Activated CD4-positive, alpha-beta T cell treated with anti-CD3 and anti-CD28 coated beads for 36 hours (primary cell): ENCODE results near the gene EVC2. TPM values are rescaled to one million over a fixed set of nuclear protein-coding genes. Genes with fewer than 3 reads are reported as not detected.

Experiments used
- ATAC-seq: fragments of 200-7000 bp; cut with Tn5 transposase; one replicate; pipeline ENCODE4 v1.10.0; 2021; ENCODE audit warnings: mild to moderate bottlenecking, moderate library complexity
- CTCF ChIA-PET: fragments of 350-600 bp; sonication (Branson Sonifier 250); formaldehyde crosslinking; loops from one replicate; lab custom pipeline; 2021; ENCODE audit warnings: antibody characterized with exemption; lab: Charles Lee
- POLR2A ChIA-PET: fragments of 350-600 bp; sonication (Branson Sonifier 250); formaldehyde crosslinking; loops from one replicate; lab custom pipeline; 2021; ENCODE audit warnings: antibody characterized with exemption, inconsistent platforms; lab: Charles Lee
- DNase-seq: peaks from one replicate; pipeline ENCODE4 v3.0.0-alpha.2; 2020
- H3K27ac Mint-ChIP-seq: one replicate; pipeline ENCODE4 v1.8.0; 2021; ENCODE audit warnings: mixed read lengths
- H3K27me3 Mint-ChIP-seq: one replicate; pipeline ENCODE4 v1.8.0; 2021; ENCODE audit warnings: mixed read lengths
- H3K36me3 Mint-ChIP-seq: one replicate; pipeline ENCODE4 v1.8.0; 2021; ENCODE audit warnings: low read depth, mixed read lengths
- H3K4me1 Mint-ChIP-seq: one replicate; pipeline ENCODE4 v1.8.0; 2021; ENCODE audit warnings: mixed read lengths
- H3K4me3 Mint-ChIP-seq: one replicate; pipeline ENCODE4 v1.8.0; 2021; ENCODE audit warnings: mild to moderate bottlenecking, moderate library complexity, mixed read lengths
- H3K9me3 Mint-ChIP-seq: one replicate; pipeline ENCODE4 v1.8.0; 2021; ENCODE audit warnings: low read depth, mixed read lengths
- intact Hi-C, 2 experiments: fragments of 100-400 bp; cut with DNase I in 1 of 2; cut with micrococcal nuclease in 1 of 2; formaldehyde crosslinking; loops; one replicate each; pipeline versions ENCODE4 v1.14.2 to v1.15.1; 2022 to 2024; cut with DNase I, micrococcal nuclease
- total RNA-seq, 2 experiments: library from RNA; stranded (reverse); gene quantifications; one replicate each; pipeline ENCODE4 v1.2.3, GENCODE V29; 2021

Gene EVC2
- total RNA-seq, 2 experiments from 2014 or later = 0.48 to 0.65 TPM

DNA sequence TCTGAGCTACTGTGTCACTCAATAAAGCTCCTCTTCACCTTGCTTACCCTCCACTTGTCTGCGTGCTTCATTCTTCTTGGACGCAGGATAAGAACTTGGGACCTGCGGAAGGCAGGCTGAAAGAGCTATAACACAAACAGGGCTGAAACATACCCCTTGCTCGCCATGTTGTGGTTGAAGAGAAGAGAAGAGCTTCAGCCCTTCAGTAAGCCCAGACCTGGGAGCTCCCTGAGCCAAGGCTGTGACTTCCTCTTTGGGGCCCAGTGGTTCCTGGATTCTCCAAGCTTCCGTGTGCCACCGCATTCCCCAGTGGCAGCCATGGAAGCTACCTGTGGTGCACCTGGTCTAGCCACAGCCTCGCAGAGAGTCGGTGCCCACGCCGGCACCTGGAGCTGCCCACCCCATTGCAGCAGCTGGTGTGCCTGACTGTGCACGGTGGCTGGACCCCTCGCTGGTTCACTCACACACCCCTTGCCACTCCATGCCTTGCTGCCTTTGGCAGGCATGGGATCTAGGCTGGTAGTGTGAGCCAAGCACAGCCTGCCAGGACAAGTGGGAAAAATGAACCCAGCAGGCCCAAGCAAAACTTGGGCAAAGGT, 160.6 kb downstream of the EVC2 start:
- H3K4me3 Mint-ChIP-seq = no peak overlapping the region
- H3K36me3 Mint-ChIP-seq = no peaks in the 10 kb centered on the region
- H3K27ac Mint-ChIP-seq = no peak overlapping the region
- H3K4me1 Mint-ChIP-seq = no peaks in the 10 kb centered on the region
- ChIA-PET POLR2A (no interaction called here), CTCF (no interaction called here)
- DNase-seq (no peak), ATAC-seq (no peak)
- peaks cover 5% of the 10 kb centered on the region for H3K9me3 Mint-ChIP-seq
- intact Hi-C loops = no loop called here
- H3K27me3 Mint-ChIP-seq = peaks cover 5% of the 10 kb centered on the region

GRCh38 chr4:5545271-5545670, 163.1 kb downstream of the EVC2 start:
- Mint-ChIP-seq H3K4me3 (no peak overlapping the region), H3K4me1 (no peaks in the 10 kb centered on the region), H3K27ac (no peak overlapping the region), H3K36me3 (no peaks in the 10 kb centered on the region), H3K9me3 (peaks cover 5% of the 10 kb centered on the region), H3K27me3 (no peaks in the 10 kb centered on the region)
- ATAC-seq = no peak
- ChIA-PET CTCF (no interaction called here), POLR2A (no interaction called here)
- no peak for DNase-seq
- intact Hi-C loops = no loop called here

DNA sequence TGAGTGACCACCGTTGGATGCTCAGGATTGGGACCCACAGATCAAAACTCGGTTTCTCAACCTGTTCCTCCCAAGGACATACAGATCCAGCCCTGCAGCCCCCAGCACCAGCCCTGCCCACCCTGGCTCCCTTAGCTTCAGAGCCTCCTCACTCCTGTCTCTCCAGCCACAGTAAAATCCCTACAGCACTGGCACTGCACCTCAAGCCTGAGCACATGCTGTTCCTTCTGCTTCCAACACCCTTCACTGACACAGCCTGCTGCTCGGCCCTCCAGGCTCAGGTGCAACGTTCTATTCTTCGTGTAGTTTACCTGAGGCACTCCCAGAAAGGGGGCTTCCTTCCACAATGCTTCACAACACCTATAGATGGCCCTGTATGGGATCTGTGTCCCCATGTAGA, 163.6 kb downstream of the EVC2 start:
- DNase-seq (no peak), ATAC-seq (no peak)

GRCh38 chr4:5543681-5544080, 164.7 kb downstream of the EVC2 start:
- Mint-ChIP-seq H3K9me3 (no peaks in the 10 kb centered on the region), H3K27me3 (no peaks in the 10 kb centered on the region), H3K4me3 (no peak overlapping the region), H3K4me1 (no peaks in the 10 kb centered on the region), H3K27ac (no peak overlapping the region), H3K36me3 (no peaks in the 10 kb centered on the region)
- CTCF ChIA-PET = no interaction called here
- POLR2A ChIA-PET = no interaction called here
- intact Hi-C loops = no loop called here
- DNase-seq (no peak), ATAC-seq (no peak)

More for the DNA sequence above, 163.6 kb downstream of the EVC2 start:
- H3K9me3 Mint-ChIP-seq = peaks cover 2% of the 10 kb centered on the region
- H3K4me3 Mint-ChIP-seq = no peak overlapping the region
- no peaks in the 10 kb centered on the region for H3K36me3 Mint-ChIP-seq
- ChIA-PET CTCF (no interaction called here), POLR2A (no interaction called here)
- H3K27me3 Mint-ChIP-seq = no peaks in the 10 kb centered on the region
- intact Hi-C loops = no loop called here
- H3K4me1 Mint-ChIP-seq = no peaks in the 10 kb centered on the region
- H3K27ac Mint-ChIP-seq = no peak overlapping the region

GRCh38 chr4:5541169-5541568, 167.2 kb downstream of the EVC2 start:
- Mint-ChIP-seq H3K27me3 (no peaks in the 10 kb centered on the region), H3K4me1 (no peaks in the 10 kb centered on the region), H3K9me3 (no peaks in the 10 kb centered on the region), H3K36me3 (no peaks in the 10 kb centered on the region), H3K4me3 (no peak overlapping the region), H3K27ac (no peak overlapping the region)
- ATAC-seq (no peak), DNase-seq (no peak)
- POLR2A ChIA-PET = no interaction called here
- intact Hi-C loops = no loop called here
- CTCF ChIA-PET = no interaction called here

- ATAC-seq (no peak), DNase-seq (no peak)
- Mint-ChIP-seq H3K9me3 (peaks cover 4% of the 10 kb centered on the region), H3K27me3 (no peaks in the 10 kb centered on the region), H3K4me3 (no peak overlapping the region), H3K4me1 (no peaks in the 10 kb centered on the region), H3K27ac (no peak overlapping the region), H3K36me3 (no peaks in the 10 kb centered on the region)
- intact Hi-C loops = no loop called here
- CTCF ChIA-PET = no interaction called here
- POLR2A ChIA-PET = no interaction called here
Observed at GRCh38 chr4:5539584-5539983, 168.8 kb downstream of the EVC2 start.

- ChIA-PET CTCF (no interaction called here), POLR2A (no interaction called here)
- Mint-ChIP-seq H3K36me3 (no peaks in the 10 kb centered on the region), H3K4me1 (no peaks in the 10 kb centered on the region), H3K27ac (no peak overlapping the region), H3K4me3 (no peak overlapping the region), H3K27me3 (no peaks in the 10 kb centered on the region), H3K9me3 (peaks cover 7% of the 10 kb centered on the region)
- DNase-seq = no peak
- no peak for ATAC-seq
- intact Hi-C loops = no loop called here
Observed at GRCh38 chr4:5532100-5532499, 176.3 kb downstream of the EVC2 start.

DNA sequence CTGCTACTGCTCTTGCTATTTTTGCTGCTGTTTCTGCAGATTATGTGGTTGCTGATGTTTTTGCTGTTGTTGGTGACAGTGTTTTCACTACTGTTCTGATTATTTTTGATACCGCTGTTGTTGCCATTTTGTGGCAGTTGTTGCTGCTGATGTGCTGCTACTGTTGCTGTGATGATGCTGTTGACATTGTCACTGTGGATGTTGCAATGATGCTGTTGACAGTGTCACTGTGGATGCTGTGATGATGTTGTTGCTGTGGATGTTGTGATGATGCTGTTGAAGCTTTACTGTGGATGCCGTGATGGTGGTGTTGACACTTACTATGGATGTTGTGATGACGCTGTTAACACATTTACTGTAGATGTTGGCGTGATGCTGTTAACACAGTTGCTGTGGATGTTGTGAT, 180.3 kb downstream of the EVC2 start:
- no peaks in the 10 kb centered on the region for H3K4me1 Mint-ChIP-seq

GRCh38 chr4:5527211-5527610, 181.1 kb downstream of the EVC2 start:
- no peak for ATAC-seq
- CTCF ChIA-PET = interaction anchor here (0.6 kb wide), 1 partner anchor 900 kb away, joined by 3 read pairs; no protein-coding TSS in a partner anchor
- Mint-ChIP-seq H3K27me3 (no peaks in the 10 kb centered on the region), H3K4me3 (no peak overlapping the region), H3K9me3 (no peaks in the 10 kb centered on the region), H3K36me3 (no peaks in the 10 kb centered on the region), H3K27ac (no peak overlapping the region), H3K4me1 (no peaks in the 10 kb centered on the region)
- no peak for DNase-seq
- intact Hi-C loops = no loop called here
- POLR2A ChIA-PET = no interaction called here

More for the DNA sequence above, 180.3 kb downstream of the EVC2 start:
- Mint-ChIP-seq H3K4me3 (no peak overlapping the region), H3K36me3 (no peaks in the 10 kb centered on the region), H3K27me3 (no peaks in the 10 kb centered on the region), H3K9me3 (no peaks in the 10 kb centered on the region), H3K27ac (no peak overlapping the region)
- no peak for DNase-seq
- ChIA-PET CTCF (no interaction called here), POLR2A (no interaction called here)
- no peak for ATAC-seq
- intact Hi-C loops = no loop called here

- Mint-ChIP-seq H3K9me3 (no peaks in the 10 kb centered on the region), H3K27ac (no peak overlapping the region), H3K4me1 (no peaks in the 10 kb centered on the region), H3K27me3 (no peaks in the 10 kb centered on the region), H3K4me3 (no peak overlapping the region), H3K36me3 (no peaks in the 10 kb centered on the region)
- ChIA-PET POLR2A (no interaction called here), CTCF (no interaction called here)
- DNase-seq (no peak), ATAC-seq (no peak)
- intact Hi-C loops = no loop called here
Observed at GRCh38 chr4:5526080-5526846, 182.1 kb downstream of the EVC2 start.

DNA sequence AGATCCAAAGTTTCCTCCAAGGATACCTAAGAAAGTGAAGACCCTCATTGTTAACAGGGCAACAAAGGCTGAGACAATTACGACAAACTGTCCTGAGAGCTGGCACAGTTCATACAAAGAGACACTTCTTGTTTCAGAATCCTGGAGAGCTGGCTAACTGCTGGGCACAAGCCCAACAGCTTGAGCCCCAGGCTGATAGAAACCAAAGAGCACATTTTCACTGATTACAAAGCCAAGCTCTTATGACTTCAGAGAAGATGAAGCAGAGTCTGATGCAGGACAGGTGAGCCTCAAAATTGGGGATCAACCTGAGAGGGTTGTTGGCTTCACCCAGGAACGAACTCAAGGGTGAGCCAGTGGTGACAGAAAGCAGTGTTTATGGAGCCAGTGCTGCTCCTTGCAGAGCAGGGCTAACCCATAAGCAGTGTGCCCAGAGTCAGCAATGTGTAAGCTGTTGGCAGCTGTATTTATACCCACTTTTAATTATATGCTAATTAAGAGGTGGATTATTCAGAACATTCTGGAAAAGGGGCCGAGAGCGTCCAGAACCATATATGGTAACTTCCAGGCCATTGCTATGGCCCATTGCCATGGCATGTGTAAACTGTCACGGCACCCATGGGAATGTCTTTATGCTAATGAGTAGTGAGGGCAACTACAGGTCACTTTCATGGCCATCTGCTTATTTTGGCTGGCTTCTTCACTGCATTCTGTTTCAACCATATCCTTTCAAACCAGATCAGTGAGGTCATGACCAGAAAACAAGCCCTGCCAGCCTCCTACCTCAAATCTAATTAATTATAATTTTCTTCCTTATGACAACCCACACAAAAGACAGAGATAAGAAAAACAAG, 183.7 kb downstream of the EVC2 start:
- DNase-seq (no peak), ATAC-seq (no peak)
- ChIA-PET POLR2A (no interaction called here), CTCF (no interaction called here)
- Mint-ChIP-seq H3K27ac (no peak overlapping the region), H3K4me1 (no peaks in the 10 kb centered on the region), H3K4me3 (no peak overlapping the region), H3K27me3 (no peaks in the 10 kb centered on the region), H3K36me3 (no peaks in the 10 kb centered on the region), H3K9me3 (no peaks in the 10 kb centered on the region)
- intact Hi-C loops = no loop called here

- intact Hi-C loops = no loop called here
- Mint-ChIP-seq H3K36me3 (no peaks in the 10 kb centered on the region), H3K4me1 (no peaks in the 10 kb centered on the region), H3K4me3 (no peak overlapping the region), H3K27me3 (peaks cover 1% of the 10 kb centered on the region), H3K9me3 (peaks cover 1% of the 10 kb centered on the region), H3K27ac (no peak overlapping the region)
- ATAC-seq = no peak
- ChIA-PET POLR2A (no interaction called here), CTCF (no interaction called here)
- no peak for DNase-seq
Observed at GRCh38 chr4:5517372-5517771, 191.0 kb downstream of the EVC2 start.
